ENCODE data around the gene STX8. TPM values are rescaled to one million over a fixed set of nuclear protein-coding genes. Genes with fewer than 3 reads are reported as not detected.
"Not testable (repeated sequence)": the region's sequence is repeated elsewhere in the genome, so short reads cannot be mapped to it uniquely, and the experiment has no call there.

The STX8 gene
- total RNA-seq, 1 experiment from 2014 or later, result 54.8 TPM

DNA sequence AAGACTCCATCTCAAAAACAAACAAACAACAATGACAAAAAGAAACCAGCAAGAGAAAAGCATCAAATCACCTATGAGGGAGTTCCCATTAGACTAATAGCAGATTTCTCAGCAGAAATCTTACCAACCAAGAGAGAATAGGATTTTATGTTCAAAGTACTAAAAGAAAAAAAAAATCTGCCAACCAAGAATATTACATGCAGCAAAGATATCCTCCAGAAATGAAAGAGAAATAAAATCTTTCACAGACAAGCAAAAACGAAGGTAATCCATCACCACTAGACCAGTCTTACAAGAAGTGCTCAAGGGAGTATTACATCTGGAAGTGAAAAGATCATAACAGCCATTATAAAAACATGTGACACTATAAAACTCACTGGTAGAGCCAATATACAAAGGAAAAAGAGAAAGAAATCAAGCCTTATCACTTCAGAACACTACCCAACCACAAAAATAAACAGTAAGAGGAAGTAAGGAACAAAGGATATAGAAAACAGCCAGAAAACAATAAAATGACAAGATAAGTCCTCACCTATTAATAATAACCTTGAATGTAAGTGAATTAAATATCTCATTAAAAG, 66.3 kb downstream of the STX8 start:
- DNase-seq (ENCODE audit: low read depth), result no peak

DNA sequence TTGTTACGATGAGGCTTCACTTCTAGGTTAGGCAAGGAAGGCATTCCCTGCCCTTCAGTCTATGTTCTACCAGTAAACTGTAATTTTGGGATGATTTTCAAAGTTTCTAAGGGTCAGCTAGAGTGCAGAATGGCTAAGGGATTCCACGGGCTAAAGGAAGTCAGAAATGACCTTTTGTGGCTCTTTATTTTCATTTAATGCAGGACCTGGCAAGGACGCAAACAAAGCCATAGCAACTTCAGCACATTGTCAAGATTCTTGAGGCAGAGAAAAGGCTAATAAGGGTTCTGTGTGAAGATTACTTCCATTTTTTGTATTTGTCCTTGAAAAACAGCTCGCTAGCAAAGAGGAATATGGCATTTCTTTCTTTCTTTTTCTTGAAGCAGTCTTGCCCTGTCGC, 76.6 kb downstream of the STX8 start:
- no peak for DNase-seq (ENCODE audit: low read depth)

DNA sequence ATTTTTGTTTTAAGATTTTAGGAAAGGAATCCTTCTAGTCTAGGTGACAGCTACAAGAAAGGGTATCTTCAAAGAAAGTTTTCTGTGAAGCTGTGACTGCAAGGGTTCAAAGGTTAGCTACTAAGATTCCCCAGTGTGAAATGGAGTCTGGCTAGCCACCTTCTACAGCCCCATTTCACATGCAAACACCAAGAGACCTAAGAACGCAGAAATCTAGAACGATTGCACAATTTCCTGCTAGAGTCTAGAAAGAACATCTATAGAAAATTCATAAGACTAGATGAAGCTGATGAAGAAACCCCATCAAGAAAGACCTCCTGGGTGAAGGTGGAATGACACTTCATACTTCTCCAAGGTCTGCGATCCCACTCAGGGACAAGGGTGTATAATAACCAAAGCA, 77.1 kb downstream of the STX8 start:
- no peak for DNase-seq (ENCODE audit: low read depth)

- DNase-seq (ENCODE audit: low read depth), result no peak
Observed at GRCh38 chr17:9488556-9488955, 87.1 kb downstream of the STX8 start.

DNA sequence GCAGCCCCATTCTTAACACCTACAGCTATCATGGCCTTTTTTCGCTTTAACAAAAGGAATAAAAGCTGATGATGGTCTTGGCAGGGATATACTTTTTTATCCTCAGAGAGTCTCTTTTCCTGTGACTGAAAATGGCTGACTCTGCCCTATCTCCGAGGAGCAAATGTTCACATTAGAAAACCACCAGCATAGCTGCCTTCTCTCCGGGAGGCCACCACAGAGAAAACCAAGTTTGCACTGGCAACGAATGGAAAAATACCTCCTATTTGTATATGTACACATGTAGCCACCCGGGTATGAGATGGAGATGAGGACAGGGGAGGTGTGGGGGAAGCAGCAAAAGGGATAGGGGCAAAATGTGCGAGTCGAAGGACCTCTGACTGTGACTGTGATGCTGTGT, 88.2 kb downstream of the STX8 start:
- DNase-seq (ENCODE audit: low read depth), result no peak

- DNase-seq (ENCODE audit: low read depth), result no peak
Observed at GRCh38 chr17:9484789-9485188, 90.8 kb downstream of the STX8 start.

- DNase-seq (ENCODE audit: low read depth), result no peak
Observed at GRCh38 chr17:9479964-9480363, 95.7 kb downstream of the STX8 start.

GRCh38 chr17:9478889-9479288, 96.7 kb downstream of the STX8 start:
- DNase-seq (ENCODE audit: low read depth), result no peak

DNA sequence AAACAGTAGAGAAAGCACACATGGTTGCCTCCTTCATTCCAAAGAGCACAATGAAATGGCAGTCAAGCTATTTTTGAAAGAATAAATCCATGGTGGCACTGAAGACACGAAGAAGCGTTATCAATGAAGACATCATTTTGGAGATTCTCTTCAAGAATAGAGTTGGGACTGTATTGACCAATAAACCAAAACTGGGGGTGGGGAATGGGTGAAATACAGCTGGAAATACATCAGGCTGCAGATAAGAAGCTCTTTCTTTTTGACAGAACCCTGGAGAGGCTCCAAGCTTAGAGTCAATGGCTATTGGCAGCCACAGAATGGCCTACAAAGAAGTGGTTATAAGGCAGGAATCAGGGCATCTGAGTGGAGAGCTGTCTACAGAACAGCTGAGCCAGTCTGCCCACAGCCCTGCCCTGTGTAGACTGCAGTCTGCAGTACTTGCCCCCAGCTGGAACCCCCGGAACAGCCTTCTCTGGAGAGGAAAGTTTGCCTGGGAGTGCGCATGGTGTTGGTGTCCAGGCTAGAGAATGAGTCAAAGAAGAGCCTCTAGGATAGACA, 100.4 kb downstream of the STX8 start:
- DNase-seq (ENCODE audit: low read depth), result no peak

DNA sequence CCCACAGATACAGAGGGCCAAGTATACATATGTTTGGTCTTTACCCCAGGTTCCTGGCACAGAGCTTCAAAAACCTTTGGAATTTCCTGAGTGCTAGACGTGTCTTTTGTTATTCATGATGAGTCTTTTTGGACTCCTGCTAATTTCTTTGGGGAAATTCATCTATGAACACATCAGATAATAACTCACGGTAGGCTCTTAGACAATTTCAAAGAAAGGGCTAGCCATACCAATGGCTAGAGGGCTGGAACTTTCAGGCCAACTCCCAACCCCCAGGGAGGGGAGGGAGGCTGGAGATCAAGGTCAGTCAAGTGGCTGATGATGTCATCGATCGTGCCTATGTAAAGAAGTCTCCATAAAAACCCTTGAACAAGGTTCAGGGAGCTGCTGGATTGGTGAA, 101.9 kb downstream of the STX8 start:
- peak; percentile 21 for DNase-seq (ENCODE audit: low read depth)

- peak; percentile 93 for DNase-seq (ENCODE audit: low read depth)
Observed at GRCh38 chr17:9472541-9472940, 103.1 kb downstream of the STX8 start.

DNA sequence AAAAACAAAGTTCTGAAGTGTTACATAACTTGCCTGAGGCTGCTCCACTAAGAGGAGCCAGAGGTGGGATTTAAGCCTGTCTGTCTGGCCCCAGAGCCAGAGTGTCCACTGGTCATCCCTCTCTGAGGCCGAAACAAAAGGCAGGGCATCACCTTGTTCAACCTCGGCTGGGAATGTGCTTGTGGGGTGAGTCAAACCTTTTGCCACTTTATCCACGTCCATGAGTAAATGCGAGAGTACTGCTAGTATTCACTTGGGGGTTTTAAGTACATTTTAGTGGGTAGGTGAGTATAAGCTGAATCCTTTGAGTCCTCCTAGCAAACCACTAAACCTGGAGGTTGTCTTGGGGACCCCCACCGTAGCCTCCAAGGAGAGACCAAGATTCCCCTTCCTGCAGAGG, 103.5 kb downstream of the STX8 start:
- DNase-seq (ENCODE audit: low read depth), result peak; percentile 75

- no peak for DNase-seq (ENCODE audit: low read depth)
Observed at GRCh38 chr17:9470171-9470570, 105.4 kb downstream of the STX8 start.

GRCh38 chr17:9468937-9469336, 106.7 kb downstream of the STX8 start:
- no peak for DNase-seq (ENCODE audit: low read depth)

DNA sequence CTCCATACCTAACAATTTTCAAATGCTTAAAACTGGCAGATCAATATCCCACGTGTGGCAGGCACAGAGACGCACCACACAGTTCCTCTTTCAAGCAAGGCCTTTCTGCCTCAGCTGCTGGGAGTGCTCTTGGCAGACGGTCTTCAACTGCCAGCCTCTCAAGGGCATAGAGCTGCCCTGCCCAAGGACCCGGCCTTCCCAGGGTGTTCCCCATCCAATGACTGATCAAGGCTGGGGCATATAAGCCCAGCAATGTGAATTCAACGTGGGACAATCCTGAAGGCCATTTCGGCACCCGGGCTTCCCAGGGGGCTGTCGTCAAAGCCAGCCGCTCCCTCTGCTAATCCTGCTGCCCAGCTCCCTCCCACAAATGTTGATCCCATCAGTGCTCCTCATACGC, 107.1 kb downstream of the STX8 start:
- no peak for DNase-seq (ENCODE audit: low read depth)

DNA sequence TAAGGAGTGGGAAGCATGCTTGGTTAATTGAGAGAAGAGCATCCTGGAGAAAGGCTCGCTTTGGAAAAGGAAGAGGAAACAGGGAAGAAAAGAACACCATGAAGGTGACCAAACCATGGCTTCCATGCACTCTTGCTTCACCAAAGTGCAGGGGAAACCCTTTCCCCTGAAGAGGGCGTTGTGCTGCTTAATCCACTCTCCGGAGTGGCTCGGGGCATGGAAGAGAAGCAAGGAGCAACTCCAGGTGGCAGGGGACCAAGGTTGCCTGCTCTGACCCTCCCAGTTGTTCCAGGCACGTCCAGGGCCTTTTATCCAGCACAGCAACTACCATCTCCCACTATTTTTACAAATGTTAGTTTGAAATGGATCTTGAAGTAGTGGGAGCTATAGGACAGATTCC, 108.1 kb downstream of the STX8 start:
- DNase-seq (ENCODE audit: low read depth), result no peak

- peak; percentile 51 for DNase-seq (ENCODE audit: low read depth)
Observed at GRCh38 chr17:9465210-9465921, 110.3 kb downstream of the STX8 start.

DNA sequence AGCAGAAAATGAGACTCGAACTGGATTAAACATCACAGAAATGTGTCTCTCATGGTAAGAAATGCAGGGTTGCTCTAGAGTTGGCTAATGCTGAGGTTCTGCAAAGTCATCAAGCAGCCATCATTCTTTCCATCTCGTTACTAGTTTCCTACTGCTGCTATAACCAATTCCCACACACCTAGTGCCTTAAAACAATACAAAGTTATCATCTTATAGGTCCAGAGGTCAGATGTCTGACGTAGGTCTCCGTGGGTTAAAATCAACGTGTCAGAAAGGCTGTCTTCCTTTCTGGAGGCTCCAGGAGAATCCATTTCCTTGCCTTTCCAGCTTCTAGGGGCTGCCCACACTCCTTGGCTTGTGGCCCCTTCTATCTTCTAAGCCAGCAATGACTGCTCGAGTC, 118.6 kb downstream of the STX8 start:
- DNase-seq (ENCODE audit: low read depth), result no peak

GRCh38 chr17:9456330-9456729, 119.3 kb downstream of the STX8 start:
- DNase-seq (ENCODE audit: low read depth), result peak; percentile 64

DNA sequence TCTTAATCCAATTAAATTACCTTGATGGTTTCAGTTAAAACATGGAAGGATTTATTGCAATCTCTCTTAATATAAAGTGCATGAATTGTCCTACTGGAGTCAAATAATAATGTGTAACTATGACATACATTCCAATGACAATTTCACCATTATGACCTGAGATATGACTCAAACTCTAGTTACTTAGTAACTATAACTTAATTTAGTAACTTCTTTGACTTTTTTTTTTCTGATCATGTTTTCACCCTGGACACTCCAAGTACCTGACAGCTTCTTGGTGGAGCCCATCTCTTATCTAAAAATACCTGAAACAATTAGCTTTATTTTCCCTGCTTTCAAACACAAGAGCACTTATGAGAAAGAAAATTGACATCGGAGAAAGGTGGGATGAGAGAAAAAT, 123.7 kb downstream of the STX8 start:
- no peak for DNase-seq (ENCODE audit: low read depth)

DNA sequence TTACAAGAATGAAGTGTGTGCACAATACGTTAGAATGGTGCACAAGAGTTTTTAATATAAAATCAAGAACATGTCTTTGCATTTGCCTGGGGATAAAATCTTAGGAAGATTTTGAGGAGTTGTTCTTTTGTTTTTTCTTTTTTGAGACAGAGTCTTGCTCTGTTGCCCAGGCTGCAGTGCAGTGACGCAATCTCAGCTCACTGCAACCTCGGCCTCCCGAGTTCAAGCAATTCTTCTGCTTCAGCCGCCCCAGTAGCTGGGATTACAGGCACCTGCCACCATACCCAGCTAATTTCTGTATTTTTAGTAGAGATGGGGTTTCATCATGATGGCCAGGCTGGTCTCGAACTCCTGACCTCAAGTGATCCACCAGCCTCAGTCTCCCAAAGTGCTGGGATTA, 128.3 kb downstream of the STX8 start:
- DNase-seq (ENCODE audit: low read depth), result not testable (repeated sequence)

- DNase-seq (ENCODE audit: low read depth), result no peak
Observed at GRCh38 chr17:9446528-9446927, 129.1 kb downstream of the STX8 start.

GRCh38 chr17:9445424-9445823, 130.2 kb downstream of the STX8 start:
- DNase-seq (ENCODE audit: low read depth), result no peak
